HPDE6-E6E7 (cell line): Measurements from ENCODE around the gene PGS1.
A peak's percentile ranks its signal among the peaks of the same experiment; 100 is the strongest.

Experiments used
- DNase-seq: peaks from one replicate; pipeline ENCODE4 v3.0.0; 2011; ENCODE audit warnings: missing footprints; ENCODE audit errors: extremely low spot score

Gene PGS1

GRCh38 chr17:78387977-78388941 is 9.8 kb downstream of the PGS1 start:
- DNase-seq: no peak

- DNase-seq: no peak
Observed at GRCh38 chr17:78390241-78391050, 12.0 kb downstream of the PGS1 start.

- no peak for DNase-seq
Observed at GRCh38 chr17:78391051-78391431, 12.6 kb downstream of the PGS1 start.

- peak; percentile 80 for DNase-seq
Observed at GRCh38 chr17:78391843-78392242, 13.4 kb downstream of the PGS1 start.

GRCh38 chr17:78392295-78392694 is 13.8 kb downstream of the PGS1 start:
- no peak for DNase-seq

GRCh38 chr17:78393575-78393974 is 15.1 kb downstream of the PGS1 start:
- no peak for DNase-seq

GRCh38 chr17:78394209-78394608 is 15.8 kb downstream of the PGS1 start:
- no peak for DNase-seq

GRCh38 chr17:78395155-78395554 is 16.7 kb downstream of the PGS1 start:
- no peak for DNase-seq

GRCh38 chr17:78396441-78397337 is 18.2 kb downstream of the PGS1 start:
- no peak for DNase-seq

GRCh38 chr17:78397681-78398101 is 19.2 kb downstream of the PGS1 start:
- DNase-seq: no peak

- DNase-seq: no peak
Observed at GRCh38 chr17:78398390-78398789, 19.9 kb downstream of the PGS1 start.

- no peak for DNase-seq
Observed at GRCh38 chr17:78399028-78399692, 20.7 kb downstream of the PGS1 start.

GRCh38 chr17:78399693-78400144 is 21.3 kb downstream of the PGS1 start:
- DNase-seq: peak; percentile 93

- peak; percentile 61 for DNase-seq
Observed at GRCh38 chr17:78400581-78401240, 22.3 kb downstream of the PGS1 start.

- DNase-seq: peak; percentile 72
Observed at GRCh38 chr17:78401246-78401645, 22.8 kb downstream of the PGS1 start.

- DNase-seq: no peak
Observed at GRCh38 chr17:78401891-78402290, 23.4 kb downstream of the PGS1 start.

- no peak for DNase-seq
Observed at GRCh38 chr17:78403822-78404221, 25.4 kb downstream of the PGS1 start.

GRCh38 chr17:78406396-78406795 is 27.9 kb downstream of the PGS1 start:
- DNase-seq: no peak

GRCh38 chr17:78406920-78407319 is 28.5 kb downstream of the PGS1 start:
- no peak for DNase-seq

GRCh38 chr17:78407387-78408000 is 29.0 kb downstream of the PGS1 start:
- no peak for DNase-seq
